GM12872 (cell line): ENCODE measurements around the gene BAG5.

Experiments
- TF ChIP-seq, protein P1 (sequence below): IDR thresholded peaks from 3 replicates; pipeline ENCODE4 v1.5.1; 2011; ENCODE audit warnings: low read depth, mild to moderate bottlenecking, low read length, moderate library complexity; ENCODE audit not compliant: insufficient read depth

BAG5 gene

DNA sequence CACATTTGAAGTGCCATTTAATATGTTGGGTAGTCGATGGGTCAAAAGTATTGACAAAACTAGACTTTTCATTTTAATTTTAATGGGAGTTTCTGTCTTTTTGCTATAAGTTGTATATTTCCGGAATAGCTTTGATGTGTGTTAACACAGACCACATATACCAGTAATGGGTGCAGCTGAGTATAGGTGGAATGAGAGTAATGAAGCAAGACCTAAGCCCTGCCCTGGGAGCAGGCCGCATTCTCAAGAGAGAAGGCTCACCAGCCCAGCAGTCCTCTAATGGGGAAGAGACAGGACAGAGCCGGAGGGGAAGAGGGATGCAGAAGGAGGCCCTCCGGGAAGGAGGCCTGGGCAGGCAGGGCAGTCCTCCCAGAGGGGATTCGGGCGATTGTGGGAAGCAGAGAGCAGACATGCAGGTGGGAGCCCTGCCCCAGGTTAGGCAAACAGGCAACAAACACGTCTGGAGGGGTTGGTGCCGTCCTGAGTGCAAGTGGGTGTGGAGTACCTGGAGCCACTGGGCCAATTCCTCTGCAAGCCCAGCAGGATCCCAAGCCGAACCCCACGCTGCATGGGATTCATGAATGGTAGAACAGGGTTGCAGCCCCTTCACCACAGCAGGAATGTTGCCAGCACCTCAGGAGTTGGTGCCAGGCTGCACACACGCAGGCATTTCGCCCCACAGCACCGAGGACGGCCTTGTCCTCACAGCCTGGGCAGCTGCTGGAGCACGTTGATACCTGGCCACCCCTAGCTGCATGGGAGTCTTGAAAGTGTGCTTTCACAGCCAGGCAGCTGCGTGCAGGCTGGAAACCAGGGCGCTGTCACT is 47.6 kb downstream of the BAG5 start:
- TF ChIP-seq, protein P1, sequence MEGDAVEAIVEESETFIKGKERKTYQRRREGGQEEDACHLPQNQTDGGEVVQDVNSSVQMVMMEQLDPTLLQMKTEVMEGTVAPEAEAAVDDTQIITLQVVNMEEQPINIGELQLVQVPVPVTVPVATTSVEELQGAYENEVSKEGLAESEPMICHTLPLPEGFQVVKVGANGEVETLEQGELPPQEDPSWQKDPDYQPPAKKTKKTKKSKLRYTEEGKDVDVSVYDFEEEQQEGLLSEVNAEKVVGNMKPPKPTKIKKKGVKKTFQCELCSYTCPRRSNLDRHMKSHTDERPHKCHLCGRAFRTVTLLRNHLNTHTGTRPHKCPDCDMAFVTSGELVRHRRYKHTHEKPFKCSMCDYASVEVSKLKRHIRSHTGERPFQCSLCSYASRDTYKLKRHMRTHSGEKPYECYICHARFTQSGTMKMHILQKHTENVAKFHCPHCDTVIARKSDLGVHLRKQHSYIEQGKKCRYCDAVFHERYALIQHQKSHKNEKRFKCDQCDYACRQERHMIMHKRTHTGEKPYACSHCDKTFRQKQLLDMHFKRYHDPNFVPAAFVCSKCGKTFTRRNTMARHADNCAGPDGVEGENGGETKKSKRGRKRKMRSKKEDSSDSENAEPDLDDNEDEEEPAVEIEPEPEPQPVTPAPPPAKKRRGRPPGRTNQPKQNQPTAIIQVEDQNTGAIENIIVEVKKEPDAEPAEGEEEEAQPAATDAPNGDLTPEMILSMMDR = no peak

DNA sequence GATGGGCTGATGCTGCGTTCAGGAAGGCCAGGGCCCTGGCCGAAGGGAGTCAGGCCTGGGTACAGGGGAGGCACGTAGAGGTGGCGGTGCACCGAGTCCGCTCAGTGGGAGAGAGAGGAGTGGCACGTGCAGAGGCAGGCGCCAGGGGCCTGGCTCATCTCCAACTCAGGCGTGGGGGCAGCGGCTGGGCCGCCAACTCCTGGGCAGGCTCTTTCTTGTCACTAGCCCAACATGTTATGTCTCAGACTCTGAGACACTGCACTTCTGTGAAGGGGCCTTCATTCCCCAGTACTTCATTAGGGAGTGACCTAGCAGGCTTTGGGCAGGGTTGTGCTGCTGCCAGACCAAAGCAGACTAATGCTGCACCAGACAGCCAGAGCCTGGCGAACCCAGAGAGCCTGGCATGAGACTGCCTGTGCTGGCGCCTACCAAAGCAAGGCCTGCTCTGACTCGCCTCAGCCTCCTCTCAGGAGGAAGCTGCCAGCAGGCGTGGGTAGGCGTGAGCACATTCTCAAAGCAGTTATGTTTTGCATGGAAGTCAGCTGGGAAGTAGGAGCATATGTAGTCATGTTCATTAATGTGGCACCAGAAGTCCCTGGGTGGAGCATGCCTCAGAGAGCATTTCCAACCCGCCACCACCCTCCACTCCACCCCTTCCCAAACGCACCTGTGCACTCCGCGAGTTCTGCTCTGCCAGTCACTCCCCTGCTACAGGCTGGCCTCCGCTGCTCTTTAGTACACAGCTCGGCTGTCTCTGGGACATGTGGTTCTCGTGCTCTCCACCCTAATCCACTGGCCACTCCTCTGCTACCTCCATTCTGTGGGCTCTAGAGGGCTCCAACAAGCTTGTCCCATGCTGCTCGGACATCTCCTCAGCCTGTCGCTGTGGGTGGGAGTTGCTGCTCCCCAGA is 49.5 kb downstream of the BAG5 start:
- TF ChIP-seq, protein P1 = no peak

DNA sequence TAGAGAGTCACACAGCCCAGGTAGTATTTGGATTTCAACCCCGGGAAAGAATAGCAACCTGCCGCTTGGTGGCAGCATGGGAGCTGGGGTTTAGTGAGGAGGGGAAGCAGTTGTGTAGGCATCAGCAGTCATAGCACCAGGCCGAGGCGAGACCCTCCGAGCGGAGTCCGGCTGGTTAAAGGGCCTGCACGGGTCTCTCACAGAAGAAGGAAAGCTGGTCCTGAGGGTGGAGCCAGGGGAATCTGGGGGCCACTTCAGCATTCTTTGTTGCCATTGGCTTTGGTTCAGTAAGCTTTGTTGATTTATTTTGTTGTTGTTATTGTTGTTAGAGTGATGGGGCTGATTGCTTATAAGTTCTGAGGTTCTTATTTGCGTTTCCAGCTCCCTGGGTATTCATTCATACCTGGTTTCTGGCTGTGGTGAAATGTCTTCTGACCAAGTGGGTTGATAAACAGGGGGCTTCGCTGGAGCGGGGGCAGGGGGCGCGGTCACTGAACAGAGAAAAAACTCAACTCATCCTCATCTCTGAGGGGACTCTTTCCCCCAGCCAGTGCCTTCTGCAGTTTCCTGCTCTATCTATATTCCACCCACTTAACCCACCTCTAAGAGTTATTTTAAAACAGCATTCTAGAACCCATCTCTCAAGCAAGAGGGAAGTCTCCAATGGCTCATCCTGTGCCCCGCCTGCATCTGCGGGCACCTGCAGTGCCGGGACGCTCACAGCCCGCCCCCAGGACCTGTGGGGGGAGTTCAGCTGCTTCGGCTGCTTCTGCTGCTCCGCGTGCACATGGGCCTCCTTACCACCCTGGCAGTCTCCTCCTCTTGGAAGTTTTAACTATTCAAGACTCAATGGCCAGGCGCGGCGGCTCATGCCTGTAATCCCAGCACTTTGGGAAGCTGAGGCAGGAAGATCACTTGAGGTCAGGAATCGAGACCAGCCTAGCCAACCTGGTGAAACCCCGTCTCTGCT is 51.4 kb downstream of the BAG5 start:
- TF ChIP-seq, protein P1 = no peak

DNA sequence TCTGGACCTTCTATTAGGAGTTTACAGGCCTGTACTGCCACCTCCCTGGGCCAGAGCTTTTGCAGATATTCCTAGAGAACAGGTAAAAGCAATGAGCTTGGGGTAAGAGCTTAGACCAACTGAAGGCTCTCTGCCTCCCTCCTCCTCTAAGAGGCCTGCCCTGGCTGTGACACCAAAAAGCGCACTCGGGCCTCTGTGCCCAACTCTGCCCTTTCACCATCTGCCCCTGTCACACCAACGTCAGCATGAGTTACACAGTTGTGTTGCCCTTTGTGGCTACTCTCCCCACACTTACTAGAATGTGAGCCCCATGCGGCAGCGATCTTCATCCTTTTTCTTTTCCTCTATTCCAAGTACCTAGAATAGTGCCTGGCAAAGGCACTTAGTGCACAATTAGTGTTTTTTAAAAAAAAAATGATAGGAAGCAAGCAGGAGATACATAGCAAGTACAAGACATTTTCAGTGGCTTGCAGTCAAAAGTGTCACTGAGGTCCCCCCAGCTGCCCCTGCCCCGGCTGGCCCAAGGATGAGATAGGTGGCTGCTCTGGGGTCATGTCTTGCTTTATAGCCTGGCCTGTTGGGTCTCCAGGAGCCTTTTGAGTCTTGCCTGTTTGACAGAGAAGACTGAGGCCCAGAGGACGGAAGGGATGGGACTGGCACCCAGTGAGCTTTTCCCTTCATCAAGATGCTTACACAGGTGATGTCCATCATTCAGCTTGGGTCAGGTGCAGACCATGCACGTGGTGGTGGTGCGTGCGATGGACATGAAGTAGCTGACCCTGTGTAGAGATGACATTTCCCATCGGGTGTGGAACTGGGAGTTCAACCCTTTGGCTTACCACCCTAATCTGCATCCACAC is 52.4 kb downstream of the BAG5 start:
- TF ChIP-seq, protein P1 = no peak

DNA sequence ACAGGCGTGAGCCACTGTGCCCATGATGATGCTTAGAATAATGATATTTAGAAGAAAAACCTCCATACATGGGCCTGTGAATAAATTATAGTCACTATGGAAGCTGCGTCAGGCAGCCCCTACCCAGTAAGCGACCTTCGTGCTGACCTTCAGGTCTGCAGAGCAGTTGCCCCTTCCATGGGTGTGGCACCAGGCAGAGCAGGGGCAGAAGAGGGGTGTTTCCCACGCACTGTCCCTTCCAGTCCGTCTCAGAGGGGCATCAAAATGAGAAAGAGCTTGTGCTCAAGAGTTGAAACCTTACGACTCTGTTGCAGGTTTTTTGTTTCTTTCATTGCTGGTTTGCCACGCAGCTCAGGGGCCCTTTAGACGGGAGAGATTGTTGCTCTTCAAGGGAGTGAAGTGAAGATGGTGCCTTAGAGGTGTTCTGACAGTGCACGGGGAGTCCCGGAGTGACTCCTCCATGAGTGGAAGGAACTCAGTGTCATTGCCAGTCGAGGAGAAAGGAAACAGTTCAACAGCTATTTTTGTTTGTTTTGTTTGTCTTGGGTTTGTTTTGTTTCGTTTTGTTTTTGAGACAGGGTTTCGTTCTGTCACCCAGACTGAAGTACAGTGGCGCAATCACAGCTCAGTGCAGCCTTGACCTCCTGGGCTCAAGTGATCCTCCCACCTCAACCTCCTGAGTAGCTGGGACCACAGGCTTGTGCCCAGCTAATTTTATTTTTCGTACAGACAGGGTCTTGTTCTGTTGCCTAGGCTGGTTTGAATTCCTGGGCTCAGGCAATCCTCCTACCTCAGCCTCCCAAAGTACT is 53.7 kb downstream of the BAG5 start:
- TF ChIP-seq, protein P1 = no peak

DNA sequence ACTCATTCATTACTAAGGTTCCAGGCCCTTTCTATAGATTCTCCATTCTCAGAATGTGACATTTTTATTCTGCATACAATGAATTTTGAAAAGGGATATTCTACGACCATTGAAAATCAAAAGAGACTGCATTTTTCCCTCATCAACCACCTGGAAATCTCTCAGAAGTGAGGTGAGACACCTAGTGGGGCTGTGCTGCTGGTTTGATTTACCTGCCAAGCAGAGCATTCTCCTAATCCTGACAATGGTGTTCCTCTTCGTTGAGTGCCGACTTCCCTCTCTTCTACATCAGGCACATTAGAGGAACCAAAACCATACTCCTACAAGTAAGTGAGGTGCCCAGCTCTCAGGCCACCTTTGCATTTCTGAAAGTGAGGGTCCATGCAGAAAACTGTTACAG is 54.7 kb downstream of the BAG5 start:
- TF ChIP-seq, protein P1 = no peak
